Measurements from ENCODE around the gene PIGV. TPM values are rescaled to one million over a fixed set of nuclear protein-coding genes. Genes with fewer than 3 reads are reported as not detected.
A peak's percentile ranks its signal among the peaks of the same experiment; 100 is the strongest.

The PIGV gene
- total RNA-seq, 1 experiment from 2014 or later: 13.2 TPM

GRCh38 chr1:26829184-26829911 lies 41.6 kb downstream of the PIGV start:
- TF ChIP-seq CEBPB (IDR thresholded peaks at IDR 0.05; ENCODE audit: low read depth): no peak
- Histone ChIP-seq H3K9ac (ENCODE audit: low read length) (no peak overlapping the region), H3K9me3 (ENCODE audit: control insufficient read depth in 1 of 2, insufficient read depth in 1 of 2, low read depth in 1 of 2, low read length in 2 of 2) (no peaks in the 10 kb centered on the region), H2AFZ (ENCODE audit: low read depth, low read length, poor library complexity, severe bottlenecking) (no peak overlapping the region), H3K79me2 (ENCODE audit: insufficient read depth, low read length) (peaks cover 54% of the 10 kb centered on the region), H3K4me3 (replicated peaks in 1 of 2; ENCODE audit: low read depth in 1 of 2, low read length in 2 of 2) (no peak overlapping the region), H3K4me1 (ENCODE audit: control insufficient read depth in 1 of 2, insufficient read depth in 2 of 2, low read length in 2 of 2) (peaks cover 23 to 41% of the 10 kb centered on the region in 2 experiments), H4K20me1 (ENCODE audit: insufficient read depth) (no peaks in the 10 kb centered on the region), H3K27ac (ENCODE audit: low read depth, low read length) (no peak overlapping the region), H3K4me2 (ENCODE audit: low read length) (0 out of 2 replicates have a peak overlapping the region, but pooled peaks have one; percentile 0), H3K36me3 (ENCODE audit: control insufficient read depth in 1 of 2, insufficient read depth in 2 of 2, low read length in 2 of 2) (peaks cover 22 to 31% of the 10 kb centered on the region in 2 experiments), H3K27me3 (ENCODE audit: insufficient read depth, low read length) (no peaks in the 10 kb centered on the region), H3K9me2 (ENCODE audit: insufficient read depth) (no peaks in the 10 kb centered on the region)
- ChIA-PET RAD21 (ENCODE audit: low non-redundant PET in 1 of 2, low total read pairs in 2 of 2, uncharacterized antibody in 2 of 2, unreplicated experiment in 2 of 2) (no interaction called here), POLR2A (no interaction called here), CTCF (no interaction called here)
- BruUV-seq (replicated peaks): no TSS peak
- intact Hi-C loops (cut with micrococcal nuclease): no loop called here
- ATAC-seq (no peak), DNase-seq (ENCODE audit: low read depth, low spot score) (no peak)

GRCh38 chr1:26831059-26831458 lies 43.3 kb downstream of the PIGV start:
- ChIA-PET RAD21 (ENCODE audit: low non-redundant PET in 1 of 2, low total read pairs in 2 of 2, uncharacterized antibody in 2 of 2, unreplicated experiment in 2 of 2) (no interaction called here), CTCF (no interaction called here), POLR2A (interaction anchor here (0.5 to 1.5 kb wide), 2 partner anchors 18 to 35 kb away, joined by 3 read pairs; no protein-coding TSS in a partner anchor)
- no peaks in the 10 kb centered on the region for H3K9me2 ChIP-seq (ENCODE audit: insufficient read depth)
- no peak overlapping the region for H3K27ac ChIP-seq (ENCODE audit: low read depth, low read length)
- ATAC-seq (no peak), DNase-seq (ENCODE audit: low read depth, low spot score) (no peak)
- H3K79me2 ChIP-seq (ENCODE audit: insufficient read depth, low read length): peaks cover 54% of the 10 kb centered on the region
- no peak for TF ChIP-seq CEBPB (IDR thresholded peaks at IDR 0.05; ENCODE audit: low read depth)
- no peak for TF ChIP-seq CTCF (IDR thresholded peaks at IDR 0.05 in 2 of 3, conservative IDR thresholded peaks at IDR 0.05 in 1 of 3; ENCODE audit: borderline replicate concordance in 1 of 3, insufficient read depth in 1 of 3, low read depth in 2 of 3, low read length in 2 of 3)
- no peak for TF ChIP-seq POLR2AphosphoS5 (IDR thresholded peaks at IDR 0.05; ENCODE audit: low read depth, low read length)
- no peak for TF ChIP-seq EZH2phosphoT487 (IDR thresholded peaks at IDR 0.05; ENCODE audit: borderline replicate concordance)
- no peak for TF ChIP-seq MAX (IDR thresholded peaks at IDR 0.05)
- peaks cover 32 to 44% of the 10 kb centered on the region in 2 experiments for H3K36me3 ChIP-seq (ENCODE audit: control insufficient read depth in 1 of 2, insufficient read depth in 2 of 2, low read length in 2 of 2)
- no peaks in the 10 kb centered on the region for H3K27me3 ChIP-seq (ENCODE audit: insufficient read depth, low read length)
- no peak overlapping the region for H2AFZ ChIP-seq (ENCODE audit: low read depth, low read length, poor library complexity, severe bottlenecking)
- no peak overlapping the region for H3K4me3 ChIP-seq (replicated peaks in 1 of 2; ENCODE audit: low read depth in 1 of 2, low read length in 2 of 2)
- no peaks in the 10 kb centered on the region for H4K20me1 ChIP-seq (ENCODE audit: insufficient read depth)
- no peak overlapping the region for H3K9ac ChIP-seq (ENCODE audit: low read length)
- H3K4me2 ChIP-seq (ENCODE audit: low read length): no peak overlapping the region
- H3K4me1 ChIP-seq (ENCODE audit: control insufficient read depth in 1 of 2, insufficient read depth in 2 of 2, low read length in 2 of 2): peaks cover 9 to 25% of the 10 kb centered on the region in 2 experiments
- H3K9me3 ChIP-seq (ENCODE audit: control insufficient read depth in 1 of 2, insufficient read depth in 1 of 2, low read depth in 1 of 2, low read length in 2 of 2): no peaks in the 10 kb centered on the region
- intact Hi-C loops (cut with micrococcal nuclease): no loop called here
- BruUV-seq (replicated peaks): no TSS peak

All from HCT116 (cell line).